ENCODE data around the gene DPM2.

DPM2 gene

DNA sequence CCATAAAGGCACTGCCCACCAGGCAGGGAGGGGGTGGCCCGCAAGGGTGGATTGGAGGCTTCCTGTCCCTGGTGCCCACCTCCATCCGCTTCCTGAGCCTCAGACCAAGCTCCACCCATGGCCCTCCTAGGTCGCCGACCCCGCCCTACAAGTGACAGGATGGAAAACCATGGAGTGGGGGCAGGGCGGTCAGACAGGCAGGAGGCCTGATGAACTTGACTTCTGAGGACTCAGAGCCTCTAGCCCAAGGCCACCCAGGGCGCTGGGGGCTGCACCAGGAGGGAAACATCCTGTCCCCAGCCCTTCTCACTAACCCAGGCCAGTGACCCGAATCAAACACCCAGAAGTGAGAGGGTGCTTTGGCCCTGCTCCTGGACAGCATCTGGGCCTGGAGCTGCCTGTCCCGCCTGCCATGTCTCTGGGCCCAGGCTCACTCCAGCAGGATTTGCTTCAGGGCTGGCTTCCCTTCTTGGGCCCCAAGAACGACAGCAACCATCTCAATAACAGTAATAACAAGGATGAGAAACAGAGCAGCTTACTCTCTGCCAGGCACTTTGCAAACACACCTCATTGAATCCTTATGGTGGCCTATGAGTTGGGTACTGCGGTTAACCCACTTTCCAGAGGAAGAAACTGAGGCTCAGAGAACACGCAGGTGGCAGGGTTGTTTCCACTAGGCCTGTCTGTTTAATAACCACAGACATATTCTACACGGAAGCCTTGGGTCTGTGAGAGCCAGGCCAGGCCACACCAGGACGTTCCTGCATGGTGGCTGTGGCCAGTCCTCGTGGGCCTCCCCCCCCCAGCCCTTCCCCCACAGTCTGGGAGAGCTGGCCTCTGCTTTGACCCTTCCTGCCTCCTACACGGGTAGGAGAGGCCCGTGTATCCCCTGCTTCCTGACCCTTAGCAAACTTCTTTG is 33.8 kb downstream of the DPM2 start:
- DNase-seq (ENCODE audit: low read depth), result no peak

GRCh38 chr9:127899128-127899943 is 38.3 kb downstream of the DPM2 start, which contains the start of gene ST6GALNAC6:
ST6GALNAC6 (minus strand) TSS chr9:127899603; CDS start chr9:127897981, 1,622 bp downstream.
- DNase-seq (ENCODE audit: low read depth), result no peak
- H3K4me3 ChIP-seq (ENCODE audit: low read length), result peak within 1 kb of the TSS; percentile 72
- TF ChIP-seq, protein P1, sequence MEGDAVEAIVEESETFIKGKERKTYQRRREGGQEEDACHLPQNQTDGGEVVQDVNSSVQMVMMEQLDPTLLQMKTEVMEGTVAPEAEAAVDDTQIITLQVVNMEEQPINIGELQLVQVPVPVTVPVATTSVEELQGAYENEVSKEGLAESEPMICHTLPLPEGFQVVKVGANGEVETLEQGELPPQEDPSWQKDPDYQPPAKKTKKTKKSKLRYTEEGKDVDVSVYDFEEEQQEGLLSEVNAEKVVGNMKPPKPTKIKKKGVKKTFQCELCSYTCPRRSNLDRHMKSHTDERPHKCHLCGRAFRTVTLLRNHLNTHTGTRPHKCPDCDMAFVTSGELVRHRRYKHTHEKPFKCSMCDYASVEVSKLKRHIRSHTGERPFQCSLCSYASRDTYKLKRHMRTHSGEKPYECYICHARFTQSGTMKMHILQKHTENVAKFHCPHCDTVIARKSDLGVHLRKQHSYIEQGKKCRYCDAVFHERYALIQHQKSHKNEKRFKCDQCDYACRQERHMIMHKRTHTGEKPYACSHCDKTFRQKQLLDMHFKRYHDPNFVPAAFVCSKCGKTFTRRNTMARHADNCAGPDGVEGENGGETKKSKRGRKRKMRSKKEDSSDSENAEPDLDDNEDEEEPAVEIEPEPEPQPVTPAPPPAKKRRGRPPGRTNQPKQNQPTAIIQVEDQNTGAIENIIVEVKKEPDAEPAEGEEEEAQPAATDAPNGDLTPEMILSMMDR (conservative IDR thresholded peaks at IDR 0.05; ENCODE audit: low read depth, low read length), result no peak

More for the DNA sequence above, 33.8 kb downstream of the DPM2 start:
- TF ChIP-seq, protein P1 (conservative IDR thresholded peaks at IDR 0.05; ENCODE audit: low read depth, low read length), result no peak
- H3K4me3 ChIP-seq (ENCODE audit: low read length), result no peak overlapping the region

GRCh38 chr9:127898433-127899127 is 39.1 kb downstream of the DPM2 start:
- peak overlapping the region; percentile 72 for H3K4me3 ChIP-seq (ENCODE audit: low read length)
- no peak for DNase-seq (ENCODE audit: low read depth)
- TF ChIP-seq, protein P1 (conservative IDR thresholded peaks at IDR 0.05; ENCODE audit: low read depth, low read length), result no peak

GRCh38 chr9:127897193-127897692 is 40.4 kb downstream of the DPM2 start:
- H3K4me3 ChIP-seq (ENCODE audit: low read length), result peak overlapping the region; percentile 10
- DNase-seq (ENCODE audit: low read depth), result peak; percentile 40
- TF ChIP-seq, protein P1 (conservative IDR thresholded peaks at IDR 0.05; ENCODE audit: low read depth, low read length), result no peak

DNA sequence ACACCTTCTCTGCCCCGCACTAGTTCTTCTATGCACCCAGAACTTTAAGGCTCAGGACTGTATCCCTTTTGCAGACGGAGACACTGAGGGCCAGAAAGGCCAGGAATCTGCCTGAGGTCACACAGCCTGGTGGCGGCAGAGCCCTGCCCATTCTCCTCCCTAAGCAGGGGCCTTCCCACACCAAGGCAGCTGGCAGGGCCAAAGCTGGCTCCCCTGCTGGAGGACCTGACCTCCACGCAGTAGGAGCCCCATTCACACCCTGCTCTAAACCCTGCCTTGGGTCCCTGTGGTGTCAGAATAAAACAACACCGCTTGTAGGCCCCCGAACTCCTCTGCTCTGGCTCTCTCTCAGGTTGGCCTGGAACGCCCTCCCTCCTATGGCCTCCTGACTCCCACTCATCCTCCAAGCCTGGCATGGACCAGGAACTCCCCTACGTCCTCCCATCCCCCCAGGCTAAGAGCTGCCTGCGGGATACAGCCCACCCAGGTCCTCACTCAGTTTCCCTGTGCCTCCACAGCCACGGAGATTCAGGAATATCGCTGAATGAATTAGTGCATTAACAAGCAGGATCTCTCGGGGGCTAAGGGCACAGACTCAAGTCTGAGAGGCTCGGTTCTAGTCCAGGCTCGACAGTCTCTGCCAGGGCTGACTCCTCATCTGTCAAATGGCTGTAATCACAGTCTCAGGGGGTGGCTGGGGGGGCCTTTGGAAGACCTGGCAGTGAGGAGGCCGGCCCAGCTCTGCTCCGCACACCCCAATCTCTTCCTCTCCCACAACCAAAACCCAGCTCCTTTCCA is 41.1 kb downstream of the DPM2 start:
- DNase-seq (ENCODE audit: low read depth), result no peak
- TF ChIP-seq, protein P1 (conservative IDR thresholded peaks at IDR 0.05; ENCODE audit: low read depth, low read length), result no peak
- H3K4me3 ChIP-seq (ENCODE audit: low read length), result no peak overlapping the region

- H3K4me3 ChIP-seq (ENCODE audit: low read length), result no peak overlapping the region
- TF ChIP-seq, protein P1 (conservative IDR thresholded peaks at IDR 0.05; ENCODE audit: low read depth, low read length), result no peak
- DNase-seq (ENCODE audit: low read depth), result no peak
Measured at GRCh38 chr9:127895811-127896210, 41.8 kb downstream of the DPM2 start.

Measured in retinal pigment epithelial cell (primary cell).